ENCODE data around the gene ZSCAN22.

Gene ZSCAN22

GRCh38 chr19:58379246-58379645 is 52.5 kb downstream of the ZSCAN22 start:
- no peak for DNase-seq

GRCh38 chr19:58380037-58380661 is 53.4 kb downstream of the ZSCAN22 start:
- no peak for DNase-seq

- peak; percentile 98 for DNase-seq
Observed at GRCh38 chr19:58380662-58381459, 54.1 kb downstream of the ZSCAN22 start, which contains the start of gene ZNF837. ZNF837 (minus strand) TSS chr19:58381030; CDS start chr19:58369332, 11,698 bp downstream.

GRCh38 chr19:58381460-58382212 is 54.8 kb downstream of the ZSCAN22 start:
- DNase-seq, result no peak

- DNase-seq, result no peak
Observed at GRCh38 chr19:58382997-58383603, 56.3 kb downstream of the ZSCAN22 start.

GRCh38 chr19:58385313-58385890 is 58.6 kb downstream of the ZSCAN22 start:
- no peak for DNase-seq

GRCh38 chr19:58385891-58386575 is 59.2 kb downstream of the ZSCAN22 start:
- peak; percentile 52 for DNase-seq

GRCh38 chr19:58386576-58387337 is 60.0 kb downstream of the ZSCAN22 start, which contains the start of gene RPS5:
RPS5 (plus strand) TSS chr19:58387269; CDS start chr19:58388138, 869 bp downstream.
- peak; percentile 94 for DNase-seq

- no peak for DNase-seq
Observed at GRCh38 chr19:58387338-58388174, 60.8 kb downstream of the ZSCAN22 start.

GRCh38 chr19:58388175-58388526 is 61.4 kb downstream of the ZSCAN22 start:
- DNase-seq, result no peak
